Neural progenitor cell (in vitro differentiated cells): ENCODE data around the gene LHB. TPM values are rescaled to one million over a fixed set of nuclear protein-coding genes. Genes with fewer than 3 reads are reported as not detected.

Source experiments
- DNase-seq: peaks from one replicate; pipeline ENCODE4 v3.0.0-alpha.2; 2016; ENCODE audit warnings: low spot score
- H2AFZ ChIP-seq: fragments of 200-600 bp; sonication (generic); replicated peaks from 2 replicates; pipeline ENCODE4 v1.6.1; 2016; ENCODE audit warnings: antibody characterized with exemption
- H3F3A ChIP-seq: fragments of 200-600 bp; sonication (generic); 2 replicates; pipeline ENCODE4 v1.6.1; 2016; ENCODE audit warnings: antibody characterized with exemption, low read depth
- H3K27ac ChIP-seq: fragments of 200-600 bp; sonication (generic); 2 replicates; pipeline ENCODE4 v1.5.1; 2016; ENCODE audit warnings: mild to moderate bottlenecking
- H3K27me3 ChIP-seq: fragments of 200-600 bp; sonication (generic); 2 replicates; pipeline ENCODE4 v1.6.1; 2016; ENCODE audit warnings: mild to moderate bottlenecking, moderate library complexity
- H3K36me3 ChIP-seq: fragments of 200-600 bp; sonication (generic); 2 replicates; pipeline ENCODE4 v1.5.1; 2016
- H3K4me1 ChIP-seq: fragments of 200-600 bp; sonication (generic); 2 replicates; pipeline ENCODE4 v1.6.1; 2016; ENCODE audit warnings: mixed run types
- H3K4me2 ChIP-seq: fragments of 200-600 bp; sonication (generic); 2 replicates; pipeline ENCODE4 v1.6.1; 2016
- H3K4me3 ChIP-seq: fragments of 200-600 bp; sonication (generic); 2 replicates; pipeline ENCODE4 v1.5.1; 2016
- H3K79me2 ChIP-seq: fragments of 200-600 bp; sonication (generic); 2 replicates; pipeline ENCODE4 v1.6.1; 2016; ENCODE audit warnings: low read depth
- H3K9ac ChIP-seq: fragments of 200-600 bp; sonication (generic); 2 replicates; pipeline ENCODE4 v1.6.1; 2016
- H3K9me3 ChIP-seq: fragments of 200-600 bp; sonication (generic); 2 replicates; pipeline ENCODE4 v1.5.1; 2016; ENCODE audit warnings: low read depth
- H4K20me1 ChIP-seq: fragments of 200-600 bp; sonication (generic); 2 replicates; pipeline ENCODE4 v1.6.1; 2016; ENCODE audit warnings: low read depth
- H3K27ac Mint-ChIP-seq: 3 replicates; pipeline ENCODE4 v1.8.0; 2021; ENCODE audit warnings: mixed read lengths
- H3K27me3 Mint-ChIP-seq: 2 replicates; pipeline ENCODE4 v1.8.0; 2022; ENCODE audit warnings: low read depth, mild to moderate bottlenecking, inconsistent platforms, moderate library complexity, mixed read lengths; ENCODE audit not compliant: insufficient read depth
- H3K36me3 Mint-ChIP-seq: 3 replicates; pipeline ENCODE4 v1.8.0; 2021; ENCODE audit warnings: mixed read lengths
- H3K4me1 Mint-ChIP-seq: 3 replicates; pipeline ENCODE4 v1.8.0; 2021; ENCODE audit warnings: mixed read lengths
- H3K4me3 Mint-ChIP-seq: 3 replicates; pipeline ENCODE4 v1.8.0; 2021; ENCODE audit warnings: mild to moderate bottlenecking, moderate library complexity, mixed read lengths
- H3K9me3 Mint-ChIP-seq: 3 replicates; pipeline ENCODE4 v1.8.0; 2020; ENCODE audit warnings: mixed read lengths
- CTCF ChIP-seq: fragments of 200-600 bp; sonication (generic); IDR thresholded peaks from 2 replicates; pipeline ENCODE4 v1.5.1; 2017; ENCODE audit warnings: antibody characterized with exemption, mild to moderate bottlenecking
- EZH2 ChIP-seq: fragments of 200-600 bp; sonication (generic); IDR thresholded peaks from 2 replicates; pipeline ENCODE4 v1.6.1; 2017; ENCODE audit warnings: antibody characterized with exemption, mild to moderate bottlenecking, moderate library complexity
- EZH2phosphoT487 ChIP-seq: fragments of 200-600 bp; sonication (generic); IDR thresholded peaks from 2 replicates; pipeline ENCODE4 v1.6.1; 2017; ENCODE audit warnings: antibody characterized with exemption
- total RNA-seq: library from RNA; depleted of rRNA; stranded (reverse); fragments of >200 nt; gene quantifications from 2 replicates; pipeline ENCODE4 v1.2.3, GENCODE V29; 2015; ENCODE audit warnings: low replicate concordance

LHB gene
- total RNA-seq, 1 donor from 2014 or later = not detected

GRCh38 chr19:49004133-49004532 is 12.8 kb downstream of the LHB start:
- H3K9me3 ChIP-seq = no peaks in the 10 kb centered on the region
- Mint-ChIP-seq H3K4me3 (no peak overlapping the region), H3K27me3 (peaks cover 2% of the 10 kb centered on the region), H3K4me1 (peaks cover 10% of the 10 kb centered on the region), H3K9me3 (no peaks in the 10 kb centered on the region), H3K27ac (no peak overlapping the region), H3K36me3 (peaks cover 9% of the 10 kb centered on the region)
- H2AFZ ChIP-seq = no peak overlapping the region
- peaks cover 3% of the 10 kb centered on the region for H3K4me1 ChIP-seq
- H4K20me1 ChIP-seq = no peaks in the 10 kb centered on the region
- H3K27ac ChIP-seq = no peak overlapping the region
- peaks cover 10% of the 10 kb centered on the region for H3F3A ChIP-seq
- H3K27me3 ChIP-seq = no peaks in the 10 kb centered on the region
- no peaks in the 10 kb centered on the region for H3K36me3 ChIP-seq
- no peak for TF ChIP-seq EZH2
- TF ChIP-seq CTCF = no peak
- no peak for TF ChIP-seq EZH2phosphoT487
- no peak overlapping the region for H3K4me3 ChIP-seq
- no peak overlapping the region for H3K9ac ChIP-seq
- peaks cover 10% of the 10 kb centered on the region for H3K79me2 ChIP-seq
- DNase-seq = no peak
- H3K4me2 ChIP-seq = no peak overlapping the region

- Histone ChIP-seq H3K27me3 (no peaks in the 10 kb centered on the region), H3F3A (peaks cover 11% of the 10 kb centered on the region), H3K9me3 (no peaks in the 10 kb centered on the region), H4K20me1 (peaks cover 21% of the 10 kb centered on the region), H3K9ac (no peak overlapping the region), H3K4me2 (no peak overlapping the region), H3K4me1 (peaks cover 6% of the 10 kb centered on the region), H3K4me3 (no peak overlapping the region), H3K79me2 (peaks cover 47% of the 10 kb centered on the region), H3K27ac (no peak overlapping the region), H2AFZ (no peak overlapping the region), H3K36me3 (no peaks in the 10 kb centered on the region)
- Mint-ChIP-seq H3K36me3 (peaks cover 3% of the 10 kb centered on the region), H3K4me3 (no peak overlapping the region), H3K27me3 (peaks cover 4% of the 10 kb centered on the region), H3K9me3 (no peaks in the 10 kb centered on the region), H3K4me1 (peaks cover 19% of the 10 kb centered on the region), H3K27ac (peak overlapping the region; percentile 74)
- DNase-seq = peak; percentile 88
- TF ChIP-seq EZH2 (no peak), CTCF (peak; percentile 87), EZH2phosphoT487 (no peak)
Observed at GRCh38 chr19:48999481-49000325, 17.2 kb downstream of the LHB start.

GRCh38 chr19:48997972-48998371 is 18.9 kb downstream of the LHB start:
- no peak overlapping the region for H2AFZ ChIP-seq
- H3K4me3 Mint-ChIP-seq = no peak overlapping the region
- peak; percentile 88 for DNase-seq
- H3K4me2 ChIP-seq = no peak overlapping the region
- H3K9ac ChIP-seq = no peak overlapping the region
- peaks cover 11% of the 10 kb centered on the region for H3K4me1 ChIP-seq
- peaks cover 23% of the 10 kb centered on the region for H4K20me1 ChIP-seq
- H3K79me2 ChIP-seq = peaks cover 56% of the 10 kb centered on the region
- H3K27me3 ChIP-seq = no peaks in the 10 kb centered on the region
- no peak overlapping the region for H3K4me3 ChIP-seq
- no peak overlapping the region for H3K27ac Mint-ChIP-seq
- peaks cover 16% of the 10 kb centered on the region for H3F3A ChIP-seq
- no peaks in the 10 kb centered on the region for H3K36me3 ChIP-seq
- no peaks in the 10 kb centered on the region for H3K36me3 Mint-ChIP-seq
- no peaks in the 10 kb centered on the region for H3K9me3 ChIP-seq
- H3K4me1 Mint-ChIP-seq = peaks cover 25% of the 10 kb centered on the region
- H3K27ac ChIP-seq = no peak overlapping the region
- TF ChIP-seq EZH2 (no peak), EZH2phosphoT487 (no peak), CTCF (peak; percentile 63)
- peaks cover 4% of the 10 kb centered on the region for H3K27me3 Mint-ChIP-seq
- H3K9me3 Mint-ChIP-seq = no peaks in the 10 kb centered on the region
